DND-41 (cell line): Measurements from ENCODE around the gene TMEM59L.
A peak's percentile ranks its signal among the peaks of the same experiment; 100 is the strongest.

Source experiments
- CTCF ChIP-seq: IDR thresholded peaks from 2 replicates; pipeline ENCODE4 v1.5.1; 2012; ENCODE audit warnings: borderline replicate concordance, low read length, moderate library complexity, mild to moderate bottlenecking; ENCODE audit not compliant: poor library complexity, severe bottlenecking; ENCODE audit errors: extremely low read depth
- EZH2 ChIP-seq: IDR thresholded peaks from 3 replicates; pipeline ENCODE4 v1.6.1; 2012; ENCODE audit warnings: borderline replicate concordance, low read depth, mild to moderate bottlenecking, moderate library complexity, low read length, inconsistent platforms; ENCODE audit not compliant: severe bottlenecking

DNA sequence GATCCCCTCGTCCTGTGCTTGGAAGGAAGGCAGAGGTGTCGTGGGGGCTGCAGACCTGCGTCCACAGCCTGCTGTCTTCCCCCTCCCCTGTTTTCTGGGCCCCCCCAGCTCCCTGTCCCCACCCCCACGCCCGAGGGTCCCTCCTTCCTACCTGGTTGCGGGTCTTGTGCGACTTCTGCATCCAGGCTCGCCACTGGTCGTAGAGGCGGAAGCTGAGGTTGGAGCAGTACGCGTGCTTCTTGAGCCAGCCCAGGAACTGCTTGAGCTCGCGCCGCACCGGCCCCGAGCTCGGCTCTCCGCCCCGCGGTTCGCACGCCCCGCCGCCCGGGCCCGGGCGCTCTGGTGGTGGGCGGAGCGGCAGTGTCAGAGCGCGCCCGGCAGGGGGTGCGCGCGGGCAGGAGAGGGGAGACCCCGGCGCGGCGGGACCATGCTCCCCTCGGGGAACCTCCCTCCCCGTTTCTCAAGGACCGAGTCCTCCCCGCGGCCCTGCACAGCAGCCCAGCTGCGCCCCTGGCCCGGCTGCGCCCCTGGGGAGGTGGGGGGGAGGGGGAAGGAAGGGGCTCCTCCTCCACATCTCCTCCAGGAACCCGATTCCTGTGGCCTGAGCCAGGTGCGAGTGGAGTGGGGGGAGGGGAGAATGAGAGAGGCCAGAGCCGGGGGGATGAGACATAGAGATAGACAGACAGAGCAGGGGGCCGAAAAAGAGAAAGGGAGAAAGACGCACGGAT is 18.4 kb upstream of the TMEM59L start:
- TF ChIP-seq EZH2 = no peak
- peak; percentile 93 for TF ChIP-seq CTCF
